ENCODE results near the gene OR10G3.

DNA sequence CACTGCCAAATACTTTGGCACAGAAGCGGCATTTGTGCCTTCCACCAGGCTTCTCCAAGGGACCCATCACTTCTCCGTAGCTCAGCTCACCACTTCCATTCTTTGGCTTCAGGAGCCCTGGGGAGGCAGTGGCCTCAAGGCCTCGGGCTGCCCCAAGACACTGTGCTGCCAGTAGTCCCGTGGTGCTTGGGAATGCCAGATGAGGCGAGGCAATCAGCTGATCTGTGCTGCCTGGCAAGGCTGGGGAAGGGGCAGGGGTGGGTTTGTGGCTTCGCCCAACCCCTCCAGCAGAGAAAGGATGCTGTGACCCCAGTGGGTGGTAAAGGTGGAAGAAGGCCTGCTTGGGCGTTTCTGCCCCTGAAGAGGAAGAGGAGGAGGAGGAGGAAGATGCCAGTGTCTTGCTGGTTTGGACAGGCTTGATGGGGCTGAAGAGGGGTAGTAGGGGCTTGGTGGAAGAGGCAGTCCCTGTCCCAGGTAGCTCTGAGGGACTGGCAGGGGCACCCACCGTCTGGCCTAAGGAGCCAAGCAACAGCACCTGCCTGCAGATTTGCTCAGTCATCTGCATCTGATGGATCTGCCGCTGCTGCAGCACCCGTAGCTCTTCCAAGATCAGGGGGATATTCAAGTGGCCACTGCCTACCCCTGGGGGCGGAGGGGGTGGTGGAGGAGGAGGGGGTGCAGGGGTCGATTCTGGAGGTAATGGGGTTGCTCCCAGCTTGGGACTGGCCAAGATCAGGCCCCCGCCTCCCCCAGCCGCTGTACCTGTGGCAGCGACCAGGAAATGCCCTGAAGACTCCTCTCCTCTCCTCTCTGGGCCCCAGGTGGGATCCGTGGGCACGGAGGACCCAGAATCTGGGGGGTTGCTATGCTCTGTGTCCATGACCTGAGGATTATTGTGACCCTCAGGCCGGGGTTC lies 55.0 kb downstream of the OR10G3 start:
- TF ChIP-seq POLR2A (IDR thresholded peaks at IDR 0.05; ENCODE audit: low read depth, low read length) (no peak), POLR2AphosphoS5 (IDR thresholded peaks at IDR 0.05; ENCODE audit: low read depth, low read length) (no peak)

Data from GM12892 (cell line).